Left renal pelvis (tissue), 4 donors: ENCODE measurements around the gene GP1BA. TPM values are rescaled to one million over a fixed set of nuclear protein-coding genes. Genes with fewer than 3 reads are reported as not detected.
"Not testable (repeated sequence)": the region's sequence is repeated elsewhere in the genome, so short reads cannot be mapped to it uniquely, and the experiment has no call there.

Source experiments
- DNase-seq, 4 donors: peaks; one replicate each; pipeline ENCODE4 v3.0.0-alpha.2; 2013; ENCODE audit warnings: low read depth in 4 of 4, low spot score in 3 of 4
- polyA plus RNA-seq, 4 donors: library from polyadenylated mRNA; unstranded; fragments of 120-200 nt; gene quantifications; one replicate each; pipeline ENCODE4 v1.2.1, GENCODE V29; 2013; ENCODE audit not compliant: insufficient read length in 4 of 4

GP1BA gene
- polyA plus RNA-seq, 4 donors = 0.83 to 3.4 (median 1.8) TPM

DNA sequence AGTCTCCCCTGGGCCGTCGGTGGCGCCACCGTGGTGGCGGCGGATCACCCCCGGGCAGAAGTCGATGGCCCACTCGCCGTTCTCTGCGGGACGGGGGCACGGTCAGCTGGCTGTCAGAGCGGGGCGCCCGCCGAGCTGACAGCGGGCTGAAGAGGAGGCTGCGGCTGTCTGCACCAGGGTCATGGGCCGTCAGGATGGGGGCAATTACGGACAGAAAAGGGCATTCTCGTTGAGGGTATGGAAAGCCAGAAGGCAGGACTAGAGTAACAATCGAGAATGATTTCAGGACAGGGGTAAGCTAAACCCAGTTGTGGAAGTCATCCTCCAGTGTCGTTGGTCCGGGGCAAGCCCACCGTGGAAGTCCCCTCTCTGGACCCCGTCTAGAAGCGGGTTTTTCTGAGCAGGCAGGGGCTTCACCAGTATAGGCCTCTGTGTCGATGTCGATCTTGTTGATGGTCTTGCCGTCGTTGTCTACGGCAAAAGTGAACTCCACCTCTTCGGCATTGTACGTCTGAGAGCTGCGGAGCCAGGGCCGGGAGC is 30.9 kb upstream of the GP1BA start:
- DNase-seq = no peak

DNA sequence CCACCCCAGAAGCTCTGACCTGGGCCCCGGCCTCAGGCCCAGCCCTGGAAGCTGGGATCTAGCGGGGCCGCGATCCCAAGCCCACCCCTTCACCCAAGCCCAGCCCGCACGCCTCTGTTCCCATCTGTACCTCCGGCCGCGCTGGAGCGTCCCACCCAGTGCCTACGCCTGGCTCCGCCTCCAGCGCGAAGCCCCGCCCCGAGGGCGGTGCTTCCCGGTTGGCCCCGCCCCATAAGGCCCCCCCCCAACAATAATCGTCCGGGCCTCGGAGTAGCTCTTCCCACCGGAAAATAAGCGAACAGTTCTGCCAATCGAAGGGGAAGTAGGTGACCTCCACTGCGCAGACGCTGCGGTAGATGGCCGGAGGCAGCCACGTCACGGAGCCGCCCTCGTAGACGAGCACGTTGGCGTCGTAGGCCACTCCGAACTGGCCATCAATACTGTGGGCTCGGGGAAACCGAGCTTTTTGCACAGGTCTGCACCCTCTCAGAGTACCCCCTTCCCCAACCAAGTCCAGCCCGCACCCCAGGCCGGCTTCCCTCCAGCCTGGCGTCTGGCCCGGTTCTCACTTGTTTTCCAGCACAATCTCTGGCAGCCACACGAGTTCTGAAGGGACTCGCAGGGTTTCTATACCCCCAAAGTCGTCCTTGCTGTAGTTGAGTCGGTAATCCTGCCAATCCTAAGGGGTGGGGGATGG is 30.3 kb upstream of the GP1BA start:
- no peak for DNase-seq

DNA sequence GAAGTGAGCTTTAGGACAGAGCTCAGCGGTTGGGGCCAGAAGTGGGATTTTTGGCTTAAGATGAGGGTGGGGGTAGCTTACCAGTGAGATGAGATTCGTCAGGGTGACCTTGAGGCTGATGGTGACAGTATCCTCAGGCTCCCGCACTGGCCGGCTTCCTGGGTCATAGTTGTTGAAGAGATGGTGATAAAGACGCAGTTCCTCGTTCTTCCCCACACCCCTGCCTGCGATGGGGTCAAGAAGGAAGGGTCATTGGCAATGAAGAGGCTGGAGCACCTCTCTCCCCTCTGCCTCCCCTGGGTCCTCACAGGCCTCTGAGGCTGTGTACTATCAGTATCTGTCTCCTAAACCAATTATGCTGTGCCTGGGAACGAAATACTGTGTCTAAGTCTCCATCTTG is 29.5 kb upstream of the GP1BA start:
- DNase-seq = no peak

DNA sequence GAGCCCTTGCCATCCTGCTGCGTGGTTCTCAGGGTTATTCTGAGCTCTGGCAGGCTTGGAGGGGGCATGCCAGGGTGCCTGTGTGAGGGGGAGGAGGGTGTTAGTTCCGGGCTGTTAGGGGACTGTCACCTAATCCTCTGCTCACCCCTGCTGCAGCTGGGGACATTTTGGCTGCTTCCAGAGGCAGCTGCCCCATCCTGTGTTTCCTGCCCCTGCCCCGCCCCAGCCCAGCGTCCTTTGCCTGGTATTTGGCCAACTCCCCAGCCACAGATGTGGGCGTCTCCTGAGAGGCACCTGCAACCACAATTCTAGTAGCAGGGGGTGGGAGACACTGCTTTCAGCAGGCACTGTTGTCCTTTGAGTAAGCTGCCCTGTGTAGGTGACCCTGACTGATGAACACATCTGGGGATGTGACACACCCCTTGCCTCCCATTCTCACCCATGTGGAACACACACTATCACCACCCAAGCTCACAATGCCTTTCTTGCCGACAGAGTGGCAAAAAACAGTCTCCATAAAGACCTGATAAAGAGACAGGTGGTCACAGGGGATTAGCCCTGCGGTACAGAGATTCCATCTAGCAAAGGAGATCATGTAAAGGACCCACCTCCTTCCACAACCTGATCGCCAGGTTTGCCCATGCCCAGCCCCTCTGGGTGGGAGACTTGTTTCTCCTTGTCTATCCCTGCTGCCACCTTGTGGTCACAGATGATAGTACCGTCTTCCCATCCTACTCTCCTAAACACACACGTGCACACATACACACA is 28.8 kb upstream of the GP1BA start, which contains the start of gene CHRNE:
CHRNE (minus strand) TSS at position 48 of the 768 bp plus-strand sequence; CDS start at position 13, 35 bp downstream.
- peak; percentile 59 to 77 (median 72) for DNase-seq

DNA sequence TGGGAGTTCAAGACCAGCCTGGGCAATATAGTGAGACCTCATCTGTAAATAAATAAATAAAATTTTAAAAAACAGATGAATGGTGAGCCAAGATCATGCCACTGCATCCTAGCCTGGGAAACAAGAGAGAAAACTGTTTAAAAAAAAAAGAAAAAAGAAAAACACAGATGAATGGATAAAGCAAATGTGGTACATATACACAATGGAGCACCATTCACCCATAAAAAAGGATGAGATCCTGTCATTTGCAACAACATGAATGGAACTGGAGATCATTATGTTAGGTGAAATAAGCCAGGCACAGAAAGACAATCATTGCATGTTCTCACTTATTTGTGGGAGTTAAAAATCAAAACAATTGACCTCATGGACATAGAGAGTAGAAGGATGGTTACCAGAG is 25.4 kb upstream of the GP1BA start:
- DNase-seq = not testable (repeated sequence)

DNA sequence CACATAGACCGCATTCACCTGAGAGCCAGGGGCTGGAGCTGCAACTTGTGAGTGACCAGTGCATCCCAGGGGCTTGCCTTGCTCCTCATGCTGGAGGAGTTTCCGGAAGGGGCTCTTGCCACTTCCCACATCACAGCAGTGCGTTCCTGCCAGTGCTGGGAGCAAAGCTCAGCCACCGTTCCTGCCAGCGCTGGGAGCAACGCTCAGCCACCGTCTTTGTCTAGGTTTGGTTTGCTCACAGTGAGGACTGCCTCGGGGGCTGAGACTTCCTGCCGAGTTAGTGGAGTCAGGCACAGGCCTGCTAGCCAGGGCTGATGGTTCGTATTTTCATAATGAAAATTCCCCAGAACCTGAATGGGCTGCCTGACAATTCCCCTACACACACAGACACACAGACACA is 23.8 kb upstream of the GP1BA start:
- no peak for DNase-seq

DNA sequence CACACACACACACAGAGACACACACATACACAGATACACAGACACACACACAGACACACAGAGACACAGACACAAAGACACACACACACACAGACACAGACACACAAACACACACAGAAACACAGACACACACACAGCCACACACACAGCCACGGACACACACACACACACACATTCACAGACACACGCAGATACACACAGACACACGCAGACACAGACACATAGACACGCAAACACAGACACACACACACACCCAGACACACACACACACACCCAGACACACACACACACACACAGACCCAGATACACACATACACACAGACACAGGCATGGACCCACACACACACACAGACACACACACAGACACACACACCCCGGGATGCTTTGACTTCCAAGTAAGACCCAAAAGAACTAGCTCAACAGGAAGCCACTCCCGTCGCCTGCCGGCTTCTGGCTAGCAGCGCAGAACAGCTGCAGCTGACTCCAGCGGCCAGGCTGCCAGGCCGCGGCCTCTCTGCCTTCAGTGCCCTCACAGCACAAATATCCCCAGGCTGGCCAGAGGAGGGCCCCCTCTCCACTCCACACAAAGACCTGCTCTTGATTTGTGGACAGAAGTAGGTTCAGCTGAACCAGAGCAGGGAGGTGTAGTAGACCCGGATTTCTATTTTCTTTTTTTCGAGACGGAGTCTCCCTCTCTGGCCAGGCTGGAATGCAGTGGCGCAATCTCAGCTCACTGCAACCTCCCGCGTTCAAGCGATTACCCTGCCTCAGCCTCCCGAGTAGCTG is 23.2 kb upstream of the GP1BA start:
- DNase-seq = peak; percentile 72 to 81 (median 78)

DNA sequence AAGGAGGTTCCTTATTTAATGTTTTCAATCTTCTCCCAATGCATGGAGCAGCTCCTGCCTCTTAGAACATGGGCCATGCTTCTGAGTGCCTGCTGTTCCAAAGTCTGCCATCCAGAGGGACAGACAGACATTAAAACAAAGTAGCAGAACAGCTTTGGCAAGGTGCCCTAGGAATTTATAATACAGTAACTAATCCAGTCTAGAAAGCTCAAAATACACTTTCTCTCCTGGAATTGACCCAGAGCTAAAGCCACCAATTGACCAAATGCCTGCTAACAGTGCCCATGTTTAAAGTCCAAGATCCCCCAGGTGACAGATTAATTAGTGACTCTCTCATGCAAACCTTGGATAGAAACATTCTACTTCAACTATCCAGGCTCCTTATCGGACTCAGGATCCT is 18.1 kb upstream of the GP1BA start:
- DNase-seq = no peak

DNA sequence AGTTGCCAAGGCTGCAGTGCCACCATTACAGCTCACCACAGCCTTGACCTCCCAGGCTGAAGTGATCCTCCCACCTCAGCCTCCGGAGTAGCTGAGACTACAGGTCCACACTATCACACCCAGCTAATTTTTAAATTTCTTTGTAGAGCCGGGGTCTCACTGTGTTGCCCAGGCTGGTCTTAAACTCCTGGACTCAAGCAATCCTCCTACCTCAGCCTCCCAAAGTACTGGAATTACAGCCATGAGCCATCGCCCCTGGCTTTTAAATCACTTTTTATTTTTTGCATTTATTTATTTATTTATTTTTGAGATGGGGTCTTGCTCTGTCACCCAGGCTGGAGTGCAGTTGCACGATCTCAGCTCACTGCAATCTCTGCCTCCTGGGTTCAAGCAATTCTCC is 17.5 kb upstream of the GP1BA start:
- not testable (repeated sequence) for DNase-seq

DNA sequence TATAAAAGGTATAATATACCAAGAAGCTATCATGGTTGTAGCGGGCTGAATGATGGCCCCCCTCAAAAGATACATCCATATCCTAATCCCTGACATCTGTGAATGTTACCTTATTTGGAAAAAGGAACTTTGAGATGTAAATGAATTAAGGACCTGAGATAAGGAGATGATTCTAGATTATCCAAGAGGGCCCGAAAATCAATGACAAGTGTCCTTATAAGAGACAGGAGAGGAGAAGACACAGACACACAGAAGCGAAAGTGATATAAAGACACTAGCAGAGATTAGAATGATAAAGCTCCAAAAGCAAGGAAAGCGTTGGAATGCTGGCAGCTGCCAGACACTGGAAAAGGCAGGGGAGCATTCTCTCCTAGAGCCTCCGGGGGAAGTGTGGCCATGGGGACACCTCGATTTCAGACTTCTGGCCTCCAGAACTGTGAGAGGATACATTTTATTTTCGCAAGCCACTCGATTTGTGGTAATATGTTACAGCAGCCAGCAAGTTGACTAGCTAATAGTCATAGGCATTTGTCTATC is 12.5 kb upstream of the GP1BA start:
- no peak for DNase-seq

DNA sequence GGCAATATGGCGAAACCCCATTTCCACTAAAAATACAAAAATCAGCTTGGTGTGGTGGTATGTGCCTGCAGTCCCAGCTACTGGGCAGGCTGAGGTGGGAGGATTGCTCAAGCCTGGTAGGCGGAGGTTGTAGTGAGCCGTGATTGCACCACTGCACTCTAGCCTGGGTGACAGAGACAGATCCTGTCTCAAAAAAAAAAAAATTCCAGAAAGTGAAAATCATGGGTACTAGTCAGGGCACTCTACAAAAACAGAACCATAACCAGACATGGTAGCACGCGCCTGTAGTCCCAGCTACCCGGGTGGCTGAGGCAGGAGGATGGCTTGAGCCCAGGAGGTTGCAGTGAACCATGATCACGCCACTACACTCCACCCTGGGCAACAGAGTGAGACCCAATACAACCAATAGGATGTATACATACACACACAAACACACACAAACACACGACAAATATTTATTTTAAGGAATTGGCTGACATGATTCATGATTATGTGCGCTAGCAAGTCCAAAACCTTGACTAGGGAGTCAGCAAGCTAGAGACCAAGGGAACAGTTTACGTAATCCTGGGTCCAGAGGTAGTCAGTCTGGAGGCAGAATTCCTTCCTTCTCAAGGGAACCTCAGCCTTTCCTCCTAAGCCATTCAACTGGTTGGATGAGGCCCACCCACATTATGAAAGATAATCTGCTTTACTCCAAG is 11.6 kb upstream of the GP1BA start:
- no peak for DNase-seq

DNA sequence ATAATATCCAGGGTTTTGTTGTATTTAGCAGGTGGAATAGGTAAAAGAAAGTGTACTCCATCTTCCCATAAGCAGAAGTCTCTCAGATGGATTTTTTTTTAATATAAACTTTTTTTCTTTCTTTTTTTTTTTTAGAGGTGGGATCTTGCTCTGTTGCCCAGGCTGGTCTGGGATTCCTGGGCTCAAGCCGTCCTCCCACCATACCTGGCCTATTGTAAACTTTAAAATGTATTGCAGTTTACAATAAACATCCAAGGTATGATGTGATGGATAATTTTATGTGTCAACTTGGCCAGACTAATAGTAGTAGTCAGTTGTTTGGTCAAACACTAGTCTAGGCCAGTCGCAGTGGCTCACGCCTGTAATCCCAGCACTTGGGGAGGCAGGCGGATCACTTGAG is 10.8 kb upstream of the GP1BA start:
- DNase-seq = no peak

DNA sequence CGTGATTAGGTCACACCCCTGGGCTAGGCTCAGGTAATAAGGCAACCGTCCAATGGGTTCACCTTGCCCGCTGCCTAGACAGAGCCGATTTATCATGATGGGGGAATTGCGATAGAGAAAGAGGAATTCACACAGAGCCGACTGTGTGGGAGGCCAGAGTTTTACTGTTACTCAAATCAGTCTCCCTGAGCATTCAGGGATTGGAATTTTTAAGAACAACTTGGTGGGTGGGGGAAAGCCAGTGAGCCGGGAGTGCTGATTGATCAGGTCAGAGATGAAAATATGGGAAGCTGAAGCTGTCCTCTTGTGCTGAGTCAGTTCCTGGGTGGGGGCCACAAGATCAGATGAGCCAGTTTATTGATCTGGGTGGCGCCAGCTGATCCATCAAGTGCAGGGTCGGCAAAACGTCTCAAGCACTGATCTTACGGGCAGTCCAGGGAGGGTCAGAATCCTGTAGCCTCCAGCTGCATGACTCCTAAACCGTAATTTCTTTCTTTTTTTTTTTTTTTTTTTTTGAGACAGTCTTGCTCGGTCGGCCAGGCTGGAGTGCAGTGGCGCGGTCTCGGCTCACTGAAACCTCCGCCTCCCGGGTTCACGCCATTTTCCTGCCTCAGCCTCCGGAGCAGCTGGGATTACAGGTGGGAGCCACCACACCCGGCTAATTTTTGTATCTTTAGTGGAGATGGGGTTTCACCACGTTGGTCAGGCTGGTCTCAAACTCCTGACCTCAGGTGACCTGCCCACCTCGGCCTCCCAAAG is 5.3 kb upstream of the GP1BA start:
- not testable (repeated sequence) for DNase-seq

DNA sequence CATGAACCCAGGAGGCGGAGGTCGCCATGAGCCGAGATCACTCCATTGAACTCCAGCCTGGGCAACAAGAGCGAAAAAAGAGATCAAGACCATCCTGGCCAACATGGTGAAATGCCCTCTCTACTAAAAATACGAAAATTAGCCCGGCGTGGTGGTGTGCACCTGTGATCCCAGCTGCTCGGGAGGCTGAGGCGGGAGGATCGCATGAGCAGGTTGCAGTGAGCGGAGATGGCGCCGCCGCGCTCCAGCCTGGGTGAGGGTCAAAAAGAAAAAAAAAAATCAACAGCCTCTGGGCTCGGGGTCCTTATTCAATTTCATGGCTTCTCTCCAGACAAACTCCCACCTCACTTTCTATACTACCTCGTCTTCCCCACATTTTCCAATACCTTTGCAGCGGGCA is 3.2 kb upstream of the GP1BA start:
- DNase-seq = no peak

DNA sequence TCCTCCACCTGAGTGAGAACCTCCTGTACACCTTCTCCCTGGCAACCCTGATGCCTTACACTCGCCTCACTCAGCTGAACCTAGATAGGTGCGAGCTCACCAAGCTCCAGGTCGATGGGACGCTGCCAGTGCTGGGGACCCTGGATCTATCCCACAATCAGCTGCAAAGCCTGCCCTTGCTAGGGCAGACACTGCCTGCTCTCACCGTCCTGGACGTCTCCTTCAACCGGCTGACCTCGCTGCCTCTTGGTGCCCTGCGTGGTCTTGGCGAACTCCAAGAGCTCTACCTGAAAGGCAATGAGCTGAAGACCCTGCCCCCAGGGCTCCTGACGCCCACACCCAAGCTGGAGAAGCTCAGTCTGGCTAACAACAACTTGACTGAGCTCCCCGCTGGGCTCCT is 679 bp downstream of the GP1BA start:
- DNase-seq = no peak

DNA sequence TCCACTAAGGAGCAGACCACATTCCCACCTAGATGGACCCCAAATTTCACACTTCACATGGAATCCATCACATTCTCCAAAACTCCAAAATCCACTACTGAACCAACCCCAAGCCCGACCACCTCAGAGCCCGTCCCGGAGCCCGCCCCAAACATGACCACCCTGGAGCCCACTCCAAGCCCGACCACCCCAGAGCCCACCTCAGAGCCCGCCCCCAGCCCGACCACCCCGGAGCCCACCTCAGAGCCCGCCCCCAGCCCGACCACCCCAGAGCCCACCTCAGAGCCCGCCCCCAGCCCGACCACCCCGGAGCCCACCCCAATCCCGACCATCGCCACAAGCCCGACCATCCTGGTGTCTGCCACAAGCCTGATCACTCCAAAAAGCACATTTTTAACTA is 1.6 kb downstream of the GP1BA start:
- DNase-seq = no peak

DNA sequence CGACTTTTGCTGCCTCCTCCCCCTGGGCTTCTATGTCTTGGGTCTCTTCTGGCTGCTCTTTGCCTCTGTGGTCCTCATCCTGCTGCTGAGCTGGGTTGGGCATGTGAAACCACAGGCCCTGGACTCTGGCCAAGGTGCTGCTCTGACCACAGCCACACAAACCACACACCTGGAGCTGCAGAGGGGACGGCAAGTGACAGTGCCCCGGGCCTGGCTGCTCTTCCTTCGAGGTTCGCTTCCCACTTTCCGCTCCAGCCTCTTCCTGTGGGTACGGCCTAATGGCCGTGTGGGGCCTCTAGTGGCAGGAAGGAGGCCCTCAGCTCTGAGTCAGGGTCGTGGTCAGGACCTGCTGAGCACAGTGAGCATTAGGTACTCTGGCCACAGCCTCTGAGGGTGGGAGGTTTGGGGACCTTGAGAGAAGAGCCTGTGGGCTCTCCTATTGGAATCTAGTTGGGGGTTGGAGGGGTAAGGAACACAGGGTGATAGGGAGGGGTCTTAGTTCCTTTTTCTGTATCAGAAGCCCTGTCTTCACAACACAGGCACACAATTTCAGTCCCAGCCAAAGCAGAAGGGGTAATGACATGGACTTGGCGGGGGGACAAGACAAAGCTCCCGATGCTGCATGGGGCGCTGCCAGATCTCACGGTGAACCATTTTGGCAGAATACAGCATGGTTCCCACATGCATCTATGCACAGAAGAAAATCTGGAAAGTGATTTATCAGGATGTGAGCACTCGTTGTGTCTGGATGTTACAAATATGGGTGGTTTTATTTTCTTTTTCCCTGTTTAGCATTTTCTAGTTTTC is 2.3 kb downstream of the GP1BA start:
- no peak for DNase-seq

DNA sequence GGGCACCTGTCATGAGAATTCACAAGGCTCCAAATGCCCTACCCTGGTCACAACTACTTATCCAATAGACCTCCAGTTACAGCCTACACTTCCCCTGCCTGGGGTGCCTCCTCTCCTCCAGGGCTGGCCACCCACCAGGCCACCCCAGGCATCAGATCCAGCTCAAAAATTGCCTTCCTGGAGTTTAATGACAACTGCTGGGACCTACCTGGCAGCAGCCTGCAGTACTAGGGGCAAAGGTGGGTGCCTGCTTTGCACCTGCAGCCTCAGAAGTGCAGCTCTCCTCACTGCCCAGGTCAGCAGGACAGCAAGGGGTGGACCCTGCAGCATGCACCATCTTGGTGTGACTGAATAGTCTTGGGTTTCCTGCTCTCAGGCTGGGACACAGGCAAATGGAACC is 3.6 kb downstream of the GP1BA start:
- DNase-seq = no peak

DNA sequence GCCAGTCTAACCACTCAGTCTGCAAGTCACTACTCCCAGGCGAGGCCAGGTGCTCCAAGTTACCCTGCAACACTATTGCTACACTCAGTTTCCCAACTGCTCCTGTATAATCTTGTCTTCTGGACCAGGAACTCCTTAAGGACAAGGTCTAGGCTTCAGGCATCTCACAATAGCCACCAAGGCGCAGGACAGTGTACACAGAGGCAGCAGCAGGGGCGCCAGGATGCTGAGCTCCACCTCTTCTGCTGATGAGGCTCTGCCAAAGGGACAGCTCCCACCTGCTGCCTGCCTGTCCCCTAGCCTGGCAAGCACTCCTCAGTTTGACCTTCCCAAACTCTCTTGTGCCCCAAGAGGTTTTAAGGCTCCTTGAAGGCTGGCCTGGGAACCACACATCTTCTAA is 4.4 kb downstream of the GP1BA start:
- DNase-seq = no peak
